Measurements from ENCODE around the gene ADGRA3. TPM values are rescaled to one million over a fixed set of nuclear protein-coding genes. Genes with fewer than 3 reads are reported as not detected.

ADGRA3 gene
- total and polyA plus RNA-seq, 7 experiments from 2014 or later, result 0.60 to 5.2 (median 4.3) TPM

DNA sequence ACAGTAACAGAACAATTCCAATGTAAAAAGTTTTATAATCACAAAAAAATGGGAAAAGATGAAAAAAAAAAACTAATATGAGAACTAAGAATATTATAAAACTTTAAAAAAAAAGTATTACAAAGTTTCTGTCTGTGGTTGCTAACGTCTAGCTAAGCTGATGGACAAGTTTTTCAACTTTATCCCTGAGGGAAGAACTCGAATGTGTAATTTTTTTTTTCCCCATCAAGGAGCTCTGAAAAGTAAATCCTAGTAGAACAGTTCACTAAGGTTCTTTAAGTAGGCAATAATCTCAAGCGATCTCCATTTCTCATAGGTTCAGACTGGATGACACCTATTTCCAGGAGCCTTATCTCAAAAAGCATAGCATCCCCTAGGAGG lies 14.2 kb downstream of the ADGRA3 start:
- Mint-ChIP-seq H3K4me1 (peaks cover 0 to 27% (median 18%) of the 10 kb centered on the region in 7 donors), H3K9me3 (no peaks in the 10 kb centered on the region), H3K27ac (no peak overlapping the region), H3K4me3 (no peak overlapping the region), H3K36me3 (peaks cover 0 to 4% (median 1%) of the 10 kb centered on the region in 5 donors), H3K27me3 (no peaks in the 10 kb centered on the region)
- Histone ChIP-seq H3K27me3 (ENCODE audit: control insufficient read depth in 2 of 2, insufficient read depth in 2 of 2, low read length in 2 of 2) (no peaks in the 10 kb centered on the region), H3K9me3 (ENCODE audit: control insufficient read depth in 2 of 3, low read length in 3 of 3) (no peaks in the 10 kb centered on the region), H3K4me3 (ENCODE audit: low read length) (no peak overlapping the region), H3K27ac (ENCODE audit: low read depth, low read length) (no peak overlapping the region), H3K4me1 (ENCODE audit: control insufficient read depth in 2 of 2, insufficient read depth in 2 of 2, low read length in 2 of 2) (no peaks in the 10 kb centered on the region), H3K36me3 (ENCODE audit: control insufficient read depth in 2 of 3, insufficient read depth in 3 of 3, low read length in 3 of 3) (no peaks in the 10 kb centered on the region)
- POLR2A ChIA-PET, result no interaction called here
- no peak for ATAC-seq
- intact Hi-C loops (cut with micrococcal nuclease), result loop anchor here in 1 of 2 donors (2.0 kb wide), 1 partner anchor 13 kb away; no protein-coding TSS in a partner anchor
- CTCF ChIA-PET, result interaction anchor here (0.7 kb wide), 1 partner anchor 168 kb away, joined by 4 read pairs; no protein-coding TSS in a partner anchor
- no peak for DNase-seq

- Mint-ChIP-seq H3K4me3 (no peak overlapping the region), H3K27ac (no peak overlapping the region), H3K36me3 (peaks cover 0 to 4% (median 3%) of the 10 kb centered on the region in 5 donors), H3K9me3 (no peaks in the 10 kb centered on the region), H3K4me1 (peaks cover 0 to 22% (median 13%) of the 10 kb centered on the region in 7 donors), H3K27me3 (no peaks in the 10 kb centered on the region)
- Histone ChIP-seq H3K4me3 (ENCODE audit: low read length) (no peak overlapping the region), H3K4me1 (ENCODE audit: control insufficient read depth in 2 of 2, insufficient read depth in 2 of 2, low read length in 2 of 2) (no peaks in the 10 kb centered on the region), H3K9me3 (ENCODE audit: control insufficient read depth in 2 of 3, low read length in 3 of 3) (no peaks in the 10 kb centered on the region), H3K27me3 (ENCODE audit: control insufficient read depth in 2 of 2, insufficient read depth in 2 of 2, low read length in 2 of 2) (no peaks in the 10 kb centered on the region), H3K36me3 (ENCODE audit: control insufficient read depth in 2 of 3, insufficient read depth in 3 of 3, low read length in 3 of 3) (no peaks in the 10 kb centered on the region), H3K27ac (ENCODE audit: low read depth, low read length) (no peak overlapping the region)
- DNase-seq (peak in 1 of 9 donors; percentile 35), ATAC-seq (no peak)
- intact Hi-C loops (cut with micrococcal nuclease), result loop anchor here in 1 of 2 donors (2.0 kb wide), 1 partner anchor 14 kb away; no protein-coding TSS in a partner anchor
- POLR2A ChIA-PET, result no interaction called here
- CTCF ChIA-PET, result no interaction called here
These were observed 14.8 kb downstream of the ADGRA3 start for GRCh38 chr4:22500831-22501714.

- Histone ChIP-seq H3K4me1 (ENCODE audit: control insufficient read depth in 2 of 2, insufficient read depth in 2 of 2, low read length in 2 of 2) (no peaks in the 10 kb centered on the region), H3K4me3 (ENCODE audit: low read length) (no peak overlapping the region), H3K27ac (ENCODE audit: low read depth, low read length) (no peak overlapping the region), H3K9me3 (ENCODE audit: control insufficient read depth in 2 of 3, low read length in 3 of 3) (no peaks in the 10 kb centered on the region), H3K36me3 (ENCODE audit: control insufficient read depth in 2 of 3, insufficient read depth in 3 of 3, low read length in 3 of 3) (no peaks in the 10 kb centered on the region), H3K27me3 (ENCODE audit: control insufficient read depth in 2 of 2, insufficient read depth in 2 of 2, low read length in 2 of 2) (no peaks in the 10 kb centered on the region)
- POLR2A ChIA-PET, result no interaction called here
- DNase-seq (no peak), ATAC-seq (no peak)
- intact Hi-C loops (cut with micrococcal nuclease), result loop anchor here in 1 of 2 donors (2.0 kb wide), 1 partner anchor 15 kb away; no protein-coding TSS in a partner anchor
- no peaks in the 10 kb centered on the region for H3K27me3 Mint-ChIP-seq
- peaks cover 0 to 16% (median 6%) of the 10 kb centered on the region in 7 donors for H3K4me1 Mint-ChIP-seq
- H3K36me3 Mint-ChIP-seq, result peaks cover 0 to 4% (median 4%) of the 10 kb centered on the region in 5 donors
- H3K9me3 Mint-ChIP-seq, result no peaks in the 10 kb centered on the region
- CTCF ChIA-PET, result no interaction called here
- H3K4me3 Mint-ChIP-seq, result no peak overlapping the region
- H3K27ac Mint-ChIP-seq, result no peak overlapping the region
These were observed 15.7 kb downstream of the ADGRA3 start for GRCh38 chr4:22500128-22500611.

DNA sequence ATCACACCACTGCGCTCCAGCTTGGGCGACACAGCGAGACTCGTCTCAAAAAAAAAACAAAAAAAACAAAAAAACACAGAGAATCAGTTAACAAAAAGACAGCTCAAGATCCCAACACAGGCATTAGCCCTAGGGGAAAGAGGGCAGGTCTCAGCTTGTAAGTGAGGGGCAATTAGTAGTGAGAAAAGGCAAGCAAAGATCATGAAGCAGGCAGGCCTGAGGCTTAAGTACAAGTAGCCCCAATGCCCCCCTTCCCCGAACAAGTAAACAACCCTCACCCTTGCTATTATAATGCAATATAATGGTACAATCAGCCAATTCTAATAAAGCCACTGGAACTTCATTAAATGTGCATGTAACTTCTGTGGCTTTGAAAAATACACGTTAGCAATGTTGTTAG lies 17.0 kb downstream of the ADGRA3 start:
- ChIA-PET POLR2A (no interaction called here), CTCF (no interaction called here)
- intact Hi-C loops (cut with micrococcal nuclease), result no loop called here
- Mint-ChIP-seq H3K27me3 (no peaks in the 10 kb centered on the region), H3K36me3 (peaks cover 0 to 10% (median 4%) of the 10 kb centered on the region in 5 donors), H3K4me1 (peaks cover 0 to 16% (median 6%) of the 10 kb centered on the region in 7 donors), H3K4me3 (no peak overlapping the region), H3K27ac (no peak overlapping the region), H3K9me3 (peaks cover 0 to 3% (median 0%) of the 10 kb centered on the region in 11 donors)
- no peak for DNase-seq
- Histone ChIP-seq H3K4me3 (ENCODE audit: low read length) (no peak overlapping the region), H3K4me1 (ENCODE audit: control insufficient read depth in 2 of 2, insufficient read depth in 2 of 2, low read length in 2 of 2) (no peaks in the 10 kb centered on the region), H3K27me3 (ENCODE audit: control insufficient read depth in 2 of 2, insufficient read depth in 2 of 2, low read length in 2 of 2) (no peaks in the 10 kb centered on the region), H3K9me3 (ENCODE audit: control insufficient read depth in 2 of 3, low read length in 3 of 3) (no peaks in the 10 kb centered on the region), H3K36me3 (ENCODE audit: control insufficient read depth in 2 of 3, insufficient read depth in 3 of 3, low read length in 3 of 3) (no peaks in the 10 kb centered on the region), H3K27ac (ENCODE audit: low read depth, low read length) (no peak overlapping the region)
- ATAC-seq, result no peak

GRCh38 chr4:22496165-22496813 lies 19.6 kb downstream of the ADGRA3 start:
- POLR2A ChIA-PET, result no interaction called here
- no peak overlapping the region for H3K4me3 ChIP-seq (ENCODE audit: low read length)
- DNase-seq (no peak), ATAC-seq (no peak)
- no peaks in the 10 kb centered on the region for H3K36me3 ChIP-seq (ENCODE audit: control insufficient read depth in 2 of 3, insufficient read depth in 3 of 3, low read length in 3 of 3)
- H3K4me3 Mint-ChIP-seq, result no peak overlapping the region
- H3K4me1 ChIP-seq (ENCODE audit: control insufficient read depth in 2 of 2, insufficient read depth in 2 of 2, low read length in 2 of 2), result no peaks in the 10 kb centered on the region
- intact Hi-C loops (cut with micrococcal nuclease), result no loop called here
- H3K4me1 Mint-ChIP-seq, result peaks cover 0 to 11% (median 0%) of the 10 kb centered on the region in 7 donors
- H3K9me3 Mint-ChIP-seq, result peaks cover 0 to 3% (median 0%) of the 10 kb centered on the region in 11 donors
- no peak overlapping the region for H3K27ac ChIP-seq (ENCODE audit: low read depth, low read length)
- H3K27me3 ChIP-seq (ENCODE audit: control insufficient read depth in 2 of 2, insufficient read depth in 2 of 2, low read length in 2 of 2), result no peaks in the 10 kb centered on the region
- peaks cover 0 to 14% (median 4%) of the 10 kb centered on the region in 5 donors for H3K36me3 Mint-ChIP-seq
- no peaks in the 10 kb centered on the region for H3K27me3 Mint-ChIP-seq
- H3K9me3 ChIP-seq (ENCODE audit: control insufficient read depth in 2 of 3, low read length in 3 of 3), result no peaks in the 10 kb centered on the region
- CTCF ChIA-PET, result no interaction called here
- no peak overlapping the region for H3K27ac Mint-ChIP-seq

DNA sequence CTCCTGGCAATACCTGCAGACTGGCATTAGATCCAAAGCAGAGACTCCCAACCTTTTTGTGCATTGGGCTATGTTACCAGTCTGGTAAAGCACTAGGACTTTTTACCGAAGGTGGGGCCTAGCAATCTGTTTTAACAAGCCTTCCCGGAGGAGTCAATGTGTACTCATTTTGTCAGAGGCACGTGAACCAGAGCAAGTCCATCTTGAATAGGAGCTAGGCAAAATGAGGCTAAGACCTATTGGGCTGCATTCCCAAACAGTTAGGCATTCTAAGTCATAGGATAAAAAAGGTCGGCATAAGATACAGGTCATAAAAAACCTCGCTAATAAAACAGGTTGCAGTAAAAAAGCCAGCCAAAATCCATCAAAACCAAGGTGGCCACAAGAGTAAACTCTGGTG lies 22.3 kb downstream of the ADGRA3 start:
- ATAC-seq (no peak), DNase-seq (no peak)
- no peaks in the 10 kb centered on the region for H3K36me3 ChIP-seq (ENCODE audit: control insufficient read depth in 2 of 3, insufficient read depth in 3 of 3, low read length in 3 of 3)
- H3K27me3 Mint-ChIP-seq, result no peaks in the 10 kb centered on the region
- no peak overlapping the region for H3K4me3 ChIP-seq (ENCODE audit: low read length)
- no peaks in the 10 kb centered on the region for H3K4me1 ChIP-seq (ENCODE audit: control insufficient read depth in 2 of 2, insufficient read depth in 2 of 2, low read length in 2 of 2)
- no peak overlapping the region for H3K27ac Mint-ChIP-seq
- no peaks in the 10 kb centered on the region for H3K27me3 ChIP-seq (ENCODE audit: control insufficient read depth in 2 of 2, insufficient read depth in 2 of 2, low read length in 2 of 2)
- H3K4me1 Mint-ChIP-seq, result peaks cover 0 to 12% (median 0%) of the 10 kb centered on the region in 7 donors
- ChIA-PET CTCF (no interaction called here), POLR2A (no interaction called here)
- no peak overlapping the region for H3K4me3 Mint-ChIP-seq
- H3K9me3 ChIP-seq (ENCODE audit: control insufficient read depth in 2 of 3, low read length in 3 of 3), result no peaks in the 10 kb centered on the region
- H3K36me3 Mint-ChIP-seq, result peaks cover 0 to 30% (median 9%) of the 10 kb centered on the region in 5 donors
- peaks cover 0 to 3% (median 0%) of the 10 kb centered on the region in 11 donors for H3K9me3 Mint-ChIP-seq
- intact Hi-C loops (cut with micrococcal nuclease), result no loop called here
- no peak overlapping the region for H3K27ac ChIP-seq (ENCODE audit: low read depth, low read length)
